Upper lobe of right lung (tissue), 1 donor: ENCODE results near the gene SEL1L. TPM values are rescaled to one million over a fixed set of nuclear protein-coding genes. Genes with fewer than 3 reads are reported as not detected.
"Not testable (repeated sequence)": the region's sequence is repeated elsewhere in the genome, so short reads cannot be mapped to it uniquely, and the experiment has no call there.

Source experiments
- ATAC-seq: fragments of 200-7000 bp; cut with Tn5 transposase; one replicate; pipeline ENCODE4 v1.9.1; 2020; ENCODE audit warnings: mild to moderate bottlenecking, moderate library complexity
- DNase-seq: peaks from one replicate; pipeline ENCODE4 v3.0.0-alpha.2; 2020
- H3K27ac ChIP-seq: fragments of 200-600 bp; one replicate; pipeline ENCODE4 v1.8.0; 2022
- H3K27me3 ChIP-seq: fragments of 200-600 bp; one replicate; pipeline ENCODE4 v1.8.0; 2022; ENCODE audit warnings: mild to moderate bottlenecking
- H3K36me3 ChIP-seq: fragments of 200-600 bp; one replicate; pipeline ENCODE4 v1.8.0; 2022
- H3K4me1 ChIP-seq: fragments of 200-600 bp; one replicate; pipeline ENCODE4 v1.8.0; 2022
- H3K4me3 ChIP-seq: fragments of 200-600 bp; one replicate; pipeline ENCODE4 v1.8.0; 2022; ENCODE audit warnings: mild to moderate bottlenecking
- H3K9me3 ChIP-seq: fragments of 200-600 bp; one replicate; pipeline ENCODE4 v1.8.0; 2022
- CTCF ChIP-seq: fragments of 200-600 bp; IDR thresholded peaks from one replicate; pipeline ENCODE4 v1.8.0; 2022; ENCODE audit warnings: antibody characterized with exemption
- intact Hi-C: fragments of 100-400 bp; cut with DNase I; formaldehyde crosslinking; loops from one replicate; pipeline ENCODE4 v1.11.0; 2022
- total RNA-seq: library from RNA; stranded (reverse); fragmentation: NEBNext Ultra II Directional; extraction: Animal tissue kit (Norgen Biotek cat#: 25700); gene quantifications from one replicate; pipeline ENCODE4 v1.2.1, GENCODE V29; 2021
- donor health status: DM: no; HTN: yes; CAD: no; lungs with severe emphysema.

Gene SEL1L
- total RNA-seq, 1 donor from 2014 or later = 108 TPM

GRCh38 chr14:81465507-81466228 lies 68.0 kb downstream of the SEL1L start:
- ATAC-seq = peak; percentile 86
- no peaks in the 10 kb centered on the region for H3K36me3 ChIP-seq
- no peaks in the 10 kb centered on the region for H3K4me1 ChIP-seq
- H3K4me3 ChIP-seq = peak overlapping the region; percentile 50
- no peak for TF ChIP-seq CTCF
- intact Hi-C loops = no loop called here
- H3K27me3 ChIP-seq = no peaks in the 10 kb centered on the region
- peak; percentile 80 for DNase-seq
- peak overlapping the region; percentile 63 for H3K27ac ChIP-seq
- no peaks in the 10 kb centered on the region for H3K9me3 ChIP-seq

- peak overlapping the region; percentile 67 for H3K27ac ChIP-seq
- H3K9me3 ChIP-seq, intact Hi-C loops, H3K27me3 ChIP-seq, DNase-seq, H3K36me3 ChIP-seq, ATAC-seq, H3K4me1 ChIP-seq: not testable (repeated sequence)
- peak overlapping the region; percentile 50 for H3K4me3 ChIP-seq
These were observed 68.7 kb downstream of the SEL1L start for GRCh38 chr14:81465003-81465392.

- intact Hi-C loops = no loop called here
- ATAC-seq = peak; percentile 68
- peaks cover 2% of the 10 kb centered on the region for H3K4me1 ChIP-seq
- no peaks in the 10 kb centered on the region for H3K9me3 ChIP-seq
- peak; percentile 90 for TF ChIP-seq CTCF
- no peak for DNase-seq
- peak overlapping the region; percentile 50 for H3K4me3 ChIP-seq
- H3K36me3 ChIP-seq = no peaks in the 10 kb centered on the region
- H3K27me3 ChIP-seq = no peaks in the 10 kb centered on the region
- H3K27ac ChIP-seq = peak overlapping the region; percentile 67
These were observed 69.2 kb downstream of the SEL1L start for GRCh38 chr14:81464253-81465002.

GRCh38 chr14:81462356-81462755 lies 71.3 kb downstream of the SEL1L start:
- H3K4me1 ChIP-seq, intact Hi-C loops, ATAC-seq, H3K27me3 ChIP-seq, H3K9me3 ChIP-seq, DNase-seq, H3K4me3 ChIP-seq, H3K36me3 ChIP-seq, H3K27ac ChIP-seq: not testable (repeated sequence)

GRCh38 chr14:81459912-81460311 lies 73.7 kb downstream of the SEL1L start:
- Histone ChIP-seq H3K36me3 (no peaks in the 10 kb centered on the region), H3K9me3 (no peaks in the 10 kb centered on the region), H3K4me3 (no peak overlapping the region), H3K27ac (no peak overlapping the region), H3K4me1 (peaks cover 5% of the 10 kb centered on the region), H3K27me3 (no peaks in the 10 kb centered on the region)
- DNase-seq (no peak), ATAC-seq (no peak)
- intact Hi-C loops = loop anchor here (10.0 kb wide), 1 partner anchor 185 kb away; no protein-coding TSS in a partner anchor
- no peak for TF ChIP-seq CTCF

GRCh38 chr14:81458352-81458751 lies 75.3 kb downstream of the SEL1L start:
- Histone ChIP-seq H3K4me1 (peaks cover 5% of the 10 kb centered on the region), H3K9me3 (no peaks in the 10 kb centered on the region), H3K36me3 (no peaks in the 10 kb centered on the region), H3K27ac (no peak overlapping the region), H3K4me3 (no peak overlapping the region), H3K27me3 (no peaks in the 10 kb centered on the region)
- ATAC-seq (no peak), DNase-seq (no peak)
- TF ChIP-seq CTCF = no peak
- intact Hi-C loops = loop anchor here (10.0 kb wide), 1 partner anchor 184 kb away; no protein-coding TSS in a partner anchor
